NCI-H524 treated with DMSO at 0.1 percent for 48 hours (cell line): Measurements from ENCODE around the gene ASB18.

Experiments used
- DNase-seq: peaks from one replicate; lab custom pipeline; 2025; lab: John Stamatoyannopoulos, UW

The ASB18 gene

GRCh38 chr2:236173729-236174607, 90.2 kb downstream of the ASB18 start:
- DNase-seq = no peak

GRCh38 chr2:236173036-236173728, 91.0 kb downstream of the ASB18 start:
- no peak for DNase-seq

DNA sequence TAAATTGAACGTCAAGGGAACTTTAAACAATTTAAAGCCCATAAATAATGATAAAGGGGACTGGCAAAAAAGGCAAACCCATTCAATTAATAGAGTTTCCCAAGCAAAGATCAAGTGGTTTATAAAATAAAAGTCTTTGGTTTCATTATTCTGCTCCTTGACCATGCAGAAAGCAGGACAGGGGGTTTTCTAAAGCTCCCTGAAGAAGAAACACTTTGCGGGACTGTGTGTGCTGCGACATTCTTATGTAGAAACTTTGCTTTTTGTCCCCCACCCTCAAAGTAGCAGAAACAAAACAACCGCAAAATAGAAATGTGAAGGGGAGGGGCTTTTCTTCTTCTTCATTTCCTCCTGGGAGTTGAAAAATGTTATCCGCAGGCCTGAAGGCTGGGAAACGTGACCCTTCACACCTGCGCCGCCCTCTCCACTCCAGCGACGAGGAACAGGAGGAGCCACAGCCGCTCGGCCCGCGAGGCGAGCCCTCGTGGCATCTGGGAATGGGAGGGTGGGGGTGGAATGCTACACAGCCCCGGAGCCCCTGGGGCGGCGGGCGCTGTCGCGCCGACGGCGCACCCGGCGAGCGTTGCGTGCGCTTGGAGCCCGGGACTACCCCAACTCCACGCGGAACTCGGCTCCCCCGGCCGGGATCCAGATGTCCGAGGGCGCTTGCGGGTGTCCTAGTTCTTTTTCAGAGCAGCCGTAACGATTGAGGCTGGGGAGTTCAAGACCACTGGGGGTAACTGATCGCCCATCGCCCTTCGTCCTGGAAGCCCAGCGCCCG, 91.8 kb downstream of the ASB18 start:
- no peak for DNase-seq

DNA sequence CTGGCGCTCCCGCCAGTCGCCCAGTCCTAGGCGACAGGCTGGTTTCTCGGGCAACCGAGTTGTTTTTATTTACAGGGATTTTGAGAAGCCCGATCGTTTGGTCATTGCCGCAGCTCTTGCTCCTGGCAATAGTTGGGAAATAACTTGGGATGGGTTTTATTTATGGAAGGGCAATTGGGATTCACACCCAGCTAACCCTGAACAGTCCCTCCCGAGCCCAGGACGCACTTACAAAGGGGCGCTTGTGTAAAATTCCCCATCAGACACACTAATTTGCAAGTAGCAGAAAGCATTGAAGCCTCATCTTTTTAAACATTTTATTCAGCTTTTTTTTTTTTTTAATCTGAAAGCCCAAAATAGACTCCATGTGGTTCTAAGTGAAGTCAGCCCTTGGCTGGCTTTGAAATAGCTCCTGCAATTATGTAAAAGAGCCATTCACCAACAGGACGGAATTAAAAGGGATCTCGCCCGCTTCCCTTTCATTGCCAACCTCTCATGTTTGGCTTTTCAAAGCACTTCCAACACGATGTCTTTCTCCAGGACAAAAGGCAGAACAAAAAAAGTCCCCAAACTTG, 92.4 kb downstream of the ASB18 start:
- no peak for DNase-seq

- DNase-seq = no peak
Measured at GRCh38 chr2:236171181-236171679, 93.0 kb downstream of the ASB18 start.

DNA sequence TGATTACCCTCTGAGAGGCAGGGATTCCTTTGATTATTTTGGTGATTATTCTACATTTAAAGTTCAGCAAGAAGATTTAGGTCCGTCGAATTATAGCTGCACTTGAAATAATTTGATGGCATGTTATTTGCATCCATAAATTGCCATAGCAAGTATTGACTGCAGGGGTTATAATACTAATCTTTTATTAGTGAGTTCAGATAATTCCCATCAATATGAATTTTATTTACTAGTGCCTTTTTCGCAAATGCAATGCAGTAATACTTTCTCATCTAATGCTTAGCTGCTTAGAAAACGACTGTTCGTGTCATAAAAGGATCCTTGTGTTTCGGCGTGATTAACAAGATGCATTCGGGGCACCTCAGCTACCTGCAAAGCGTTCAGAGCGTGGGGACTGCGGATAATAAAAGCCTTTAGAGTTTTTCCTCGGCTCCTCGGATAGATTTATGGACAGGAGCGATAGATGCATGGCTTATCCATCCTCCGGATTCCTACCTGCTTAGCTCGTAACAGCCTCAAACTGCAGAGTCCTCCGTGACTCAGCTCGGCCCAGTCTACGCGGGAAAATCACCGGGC, 93.5 kb downstream of the ASB18 start:
- no peak for DNase-seq

- DNase-seq = no peak
Measured at GRCh38 chr2:236169741-236170589, 94.2 kb downstream of the ASB18 start.

GRCh38 chr2:236169151-236169721, 95.0 kb downstream of the ASB18 start:
- no peak for DNase-seq

- DNase-seq = no peak
Measured at GRCh38 chr2:236168110-236169080, 95.8 kb downstream of the ASB18 start, which contains the start of gene GBX2. Gene GBX2 (minus strand): TSS chr2:236168386. CDS start chr2:236167971, 415 bp downstream.

GRCh38 chr2:236167297-236168109, 96.7 kb downstream of the ASB18 start:
- DNase-seq = no peak

DNA sequence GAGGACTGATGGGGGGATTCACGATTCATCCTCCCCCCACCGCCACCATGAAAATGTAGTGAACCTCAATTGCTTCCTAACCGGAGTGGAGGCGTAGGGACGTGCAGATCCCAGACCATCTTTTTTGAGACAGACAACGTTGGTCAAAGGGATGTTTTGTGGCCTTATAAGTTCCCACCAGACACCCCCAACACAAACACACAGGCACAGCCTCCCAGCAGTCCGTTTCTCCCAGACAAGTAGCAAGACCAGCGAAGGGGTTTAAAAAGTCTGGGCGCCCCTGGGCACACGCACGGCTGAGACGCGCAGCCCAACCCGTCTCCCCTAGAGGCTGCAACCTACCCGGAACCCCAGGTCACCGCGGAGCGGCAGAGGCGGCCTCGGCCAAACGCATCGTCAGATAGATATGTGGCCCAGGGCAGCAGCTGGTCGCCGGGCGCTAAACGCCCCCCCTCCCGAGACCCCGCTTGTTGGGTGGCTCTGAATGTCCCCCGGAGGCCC, 97.4 kb downstream of the ASB18 start:
- no peak for DNase-seq

DNA sequence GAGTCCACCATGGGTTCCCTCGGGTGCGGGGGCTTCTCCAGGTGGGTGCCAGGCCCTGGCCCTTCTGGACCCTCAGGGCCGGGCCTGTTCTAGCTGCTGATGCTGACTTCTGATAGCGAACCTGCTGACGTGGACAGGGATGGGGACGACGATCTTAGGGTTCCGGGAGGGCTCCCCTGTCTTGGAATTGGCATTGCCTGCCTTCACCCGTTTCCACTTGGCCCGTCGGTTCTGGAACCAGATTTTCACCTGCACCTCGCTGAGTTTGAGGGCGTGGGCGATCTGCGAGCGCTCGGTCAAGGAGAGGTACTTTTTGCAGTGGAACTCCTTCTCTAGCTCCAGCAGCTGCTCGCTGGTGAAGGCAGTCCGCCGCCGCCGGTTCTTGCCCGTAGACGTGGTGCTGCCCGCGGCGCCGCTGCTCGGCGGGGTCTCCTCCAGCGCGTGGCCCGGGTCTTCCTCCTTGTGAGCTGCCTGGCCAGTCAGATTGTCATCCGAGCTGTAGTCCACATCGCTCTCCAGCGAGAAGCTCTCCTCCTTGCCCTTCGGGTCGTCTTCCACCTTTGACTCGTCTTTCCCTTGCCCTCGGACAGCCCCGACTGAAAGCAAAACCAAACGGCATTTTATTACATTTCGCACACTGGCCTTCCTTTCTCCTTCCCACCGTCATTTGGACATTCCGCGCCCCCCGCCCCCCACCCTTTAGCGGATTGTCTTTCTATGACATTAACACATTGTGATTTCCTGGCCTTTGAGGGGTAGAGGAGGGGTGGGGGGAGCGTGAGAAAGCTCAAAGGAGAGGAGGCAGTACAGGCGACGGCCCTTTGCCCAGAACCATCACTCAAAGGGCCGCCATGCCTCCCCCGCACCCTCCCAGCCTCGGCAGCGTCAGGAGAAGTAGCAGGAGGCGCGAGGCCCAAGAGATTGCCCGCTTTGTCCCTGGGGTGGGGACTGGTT, 98.1 kb downstream of the ASB18 start:
- DNase-seq = no peak

DNA sequence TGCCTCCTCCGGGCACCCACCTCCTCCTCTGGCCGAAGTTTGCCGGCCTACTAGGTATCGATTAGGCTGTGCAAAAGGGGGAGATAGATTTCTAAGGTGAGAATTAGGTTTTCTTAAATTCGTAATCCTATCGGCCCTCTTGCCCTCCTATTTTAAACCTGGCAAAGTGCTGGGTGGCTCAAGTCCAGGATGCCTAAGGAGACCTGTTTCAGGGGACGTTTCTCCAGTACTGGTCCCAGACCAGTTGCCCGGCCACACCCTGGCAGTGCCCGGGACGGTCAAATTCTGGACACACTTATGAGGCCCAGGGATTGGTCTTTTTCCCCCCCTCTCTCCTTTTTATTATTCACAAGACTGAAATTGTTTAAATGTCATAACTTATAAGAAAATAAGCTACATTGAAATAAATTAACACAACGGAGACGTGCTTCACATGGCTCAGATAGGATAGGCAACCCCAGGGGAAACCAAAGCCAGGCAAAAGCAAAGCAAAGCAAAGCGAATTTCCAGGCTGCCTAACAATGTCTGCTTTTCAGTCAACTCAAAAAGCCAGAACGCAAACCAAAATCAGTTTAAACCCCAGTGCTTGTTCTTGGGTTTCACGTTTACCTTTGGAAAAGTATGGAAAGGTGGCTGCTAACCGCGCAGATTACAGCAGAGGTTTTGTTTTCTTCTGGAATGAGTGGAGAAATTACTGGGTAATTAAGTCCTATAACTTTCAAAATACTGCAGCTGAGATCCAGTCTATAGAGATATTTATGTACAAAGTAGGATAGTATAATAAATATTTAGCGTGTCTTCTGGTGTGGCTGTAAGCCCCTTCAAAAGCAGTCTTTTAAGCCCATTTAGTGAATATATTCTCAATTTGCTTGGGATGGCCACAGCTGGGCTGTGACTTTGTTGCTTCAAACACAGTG, 99.0 kb downstream of the ASB18 start:
- no peak for DNase-seq

DNA sequence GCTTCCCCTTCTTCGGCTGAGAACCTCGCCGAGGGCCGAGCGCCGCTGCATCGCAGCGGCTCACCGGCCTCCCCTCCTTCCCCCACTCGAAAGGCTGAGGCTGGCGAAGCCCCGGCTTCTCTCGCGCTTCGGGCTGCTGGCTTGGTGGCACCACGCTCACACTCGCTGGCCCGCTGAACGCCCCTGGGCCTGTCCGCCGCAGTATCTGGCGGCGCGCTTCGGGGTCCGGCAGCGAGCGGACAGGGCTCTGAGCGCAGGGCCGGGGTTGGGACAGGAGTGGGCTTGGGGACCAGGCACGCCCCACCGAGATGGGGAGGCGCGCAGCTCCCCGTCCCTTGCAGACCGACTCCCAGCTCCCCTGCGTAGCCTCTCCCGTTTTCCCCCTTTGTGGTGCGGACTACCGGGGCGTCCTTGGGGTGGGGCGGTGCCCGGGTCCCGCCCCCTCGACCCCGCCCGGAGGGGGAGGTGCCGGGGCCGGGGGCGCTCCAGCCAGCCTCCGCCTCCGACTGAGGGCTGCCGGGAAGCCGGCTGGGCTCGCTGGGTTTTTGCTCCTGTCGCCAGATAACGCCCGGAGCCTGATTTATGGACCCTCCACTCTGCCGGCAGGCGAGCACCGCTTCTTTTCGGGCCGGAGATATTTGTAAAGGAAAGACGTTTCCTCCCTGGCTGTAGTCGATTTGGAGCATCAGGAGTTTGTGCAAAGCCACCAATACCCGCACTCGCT, 99.8 kb downstream of the ASB18 start:
- DNase-seq = no peak
